HG03521 (cell line): ENCODE results near the gene NDUFAF8.
"Not testable (repeated sequence)": the region's sequence is repeated elsewhere in the genome, so short reads cannot be mapped to it uniquely, and the experiment has no call there.

Source experiments
- ATAC-seq: cut with Tn5 transposase; IDR thresholded peaks from one replicate; pipeline ENCODE4 v1.9.1; 2021; ENCODE audit warnings: mild to moderate bottlenecking, moderate library complexity; ENCODE audit not compliant: unreplicated experiment

NDUFAF8 gene

DNA sequence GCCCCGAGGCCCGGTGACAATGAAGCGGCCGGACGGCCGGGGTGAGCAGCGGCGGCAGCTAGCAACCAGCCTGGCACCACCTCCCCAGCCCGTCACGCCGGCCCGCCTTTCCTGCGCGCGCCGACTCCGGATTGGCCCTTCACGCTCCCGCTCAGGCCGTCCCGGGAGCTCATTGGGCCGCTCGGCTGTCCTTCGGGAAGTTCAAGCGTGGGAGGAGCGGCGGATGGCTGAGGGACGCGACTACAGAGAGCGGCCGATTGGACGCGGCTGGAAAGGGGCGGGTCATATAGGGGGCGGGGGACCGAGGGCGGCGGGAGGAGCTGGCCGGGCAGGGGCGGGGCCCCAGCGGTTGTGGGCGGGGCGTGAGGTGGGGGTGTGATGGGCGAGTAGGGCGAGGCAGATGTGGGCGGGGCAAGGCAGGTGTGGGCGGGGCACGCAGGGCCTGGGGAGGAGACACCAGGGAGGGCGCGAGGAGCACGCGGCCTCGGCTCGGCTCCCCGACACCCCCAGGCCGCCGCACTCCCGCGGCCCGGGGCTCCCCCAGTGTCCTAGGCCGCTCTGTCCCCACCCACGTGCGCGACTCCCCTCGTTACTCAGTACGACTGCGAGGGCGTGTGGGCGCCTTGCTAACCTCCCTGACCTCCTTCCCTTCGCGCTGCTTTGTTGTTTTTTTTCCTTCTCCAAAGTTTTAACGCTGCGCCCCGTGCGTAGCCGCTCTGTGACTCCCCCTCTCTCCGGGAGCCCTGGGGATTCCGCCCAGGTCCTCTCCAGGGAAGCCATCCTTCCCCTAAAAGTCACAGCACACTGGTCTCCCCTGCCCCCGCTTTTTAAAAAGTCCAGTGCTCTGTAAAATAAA is 16.0 kb upstream of the NDUFAF8 start, which contains the start of gene CEP131:
CEP131 (minus strand) TSS at position 60 of the 856 bp plus-strand sequence. CDS start 2,909 bp downstream, outside the sequence.
- ATAC-seq: peak; percentile 94

DNA sequence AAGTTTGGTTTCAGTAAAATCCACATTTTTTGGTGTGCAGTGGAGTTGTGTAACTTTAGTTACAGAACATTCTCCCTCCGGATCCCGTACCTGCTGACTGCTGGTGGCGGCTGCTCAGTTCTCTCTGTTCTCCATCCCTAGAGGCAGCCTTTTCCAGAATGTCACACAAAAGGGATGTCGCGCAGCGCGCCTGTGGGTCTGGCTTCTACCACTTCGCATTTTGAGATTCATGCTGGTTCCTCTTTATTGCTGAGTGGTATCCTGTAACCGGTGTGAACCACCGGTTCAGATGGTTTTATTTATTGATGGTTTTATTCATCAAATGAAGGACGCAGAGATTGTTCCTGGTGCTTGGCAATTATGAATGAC is 15.4 kb upstream of the NDUFAF8 start:
- ATAC-seq: no peak

DNA sequence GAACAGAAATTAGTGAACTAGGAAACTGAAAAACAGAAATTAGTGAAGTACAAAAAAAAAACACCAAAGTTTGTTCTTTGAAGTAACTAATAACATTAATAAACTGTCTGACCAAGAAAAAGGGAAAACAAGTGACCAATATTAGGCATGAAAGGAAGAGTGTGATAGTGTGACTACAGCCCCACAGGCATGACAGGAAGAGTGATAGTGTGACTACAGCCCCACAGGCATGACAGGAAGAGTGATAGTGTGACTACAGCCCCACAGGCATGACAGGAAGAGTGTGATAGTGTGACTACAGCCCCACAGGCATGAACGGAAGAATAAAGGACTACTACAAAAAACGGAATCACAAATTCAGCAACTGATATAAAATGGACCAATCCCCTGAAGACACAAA is 11.5 kb upstream of the NDUFAF8 start:
- ATAC-seq: not testable (repeated sequence)

DNA sequence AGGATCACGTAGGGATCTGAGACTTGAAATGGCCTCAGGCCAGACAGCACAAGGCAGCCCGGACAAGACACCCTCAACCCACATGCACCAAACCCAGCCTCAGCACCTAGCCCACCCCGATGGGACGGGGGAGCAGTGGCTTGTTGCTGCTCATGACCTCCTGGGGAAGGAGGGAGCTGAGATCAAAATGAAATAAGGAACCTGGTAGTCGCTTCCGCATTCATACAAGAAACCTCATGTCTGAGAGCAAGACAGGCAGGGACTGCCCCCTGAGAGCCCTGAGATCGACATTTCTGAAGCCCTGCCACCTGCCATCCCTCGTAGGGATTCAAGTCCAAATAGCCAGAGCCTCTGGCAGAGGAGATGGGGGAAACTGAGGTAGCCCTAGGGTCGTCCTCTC is 10.7 kb upstream of the NDUFAF8 start:
- ATAC-seq: no peak

DNA sequence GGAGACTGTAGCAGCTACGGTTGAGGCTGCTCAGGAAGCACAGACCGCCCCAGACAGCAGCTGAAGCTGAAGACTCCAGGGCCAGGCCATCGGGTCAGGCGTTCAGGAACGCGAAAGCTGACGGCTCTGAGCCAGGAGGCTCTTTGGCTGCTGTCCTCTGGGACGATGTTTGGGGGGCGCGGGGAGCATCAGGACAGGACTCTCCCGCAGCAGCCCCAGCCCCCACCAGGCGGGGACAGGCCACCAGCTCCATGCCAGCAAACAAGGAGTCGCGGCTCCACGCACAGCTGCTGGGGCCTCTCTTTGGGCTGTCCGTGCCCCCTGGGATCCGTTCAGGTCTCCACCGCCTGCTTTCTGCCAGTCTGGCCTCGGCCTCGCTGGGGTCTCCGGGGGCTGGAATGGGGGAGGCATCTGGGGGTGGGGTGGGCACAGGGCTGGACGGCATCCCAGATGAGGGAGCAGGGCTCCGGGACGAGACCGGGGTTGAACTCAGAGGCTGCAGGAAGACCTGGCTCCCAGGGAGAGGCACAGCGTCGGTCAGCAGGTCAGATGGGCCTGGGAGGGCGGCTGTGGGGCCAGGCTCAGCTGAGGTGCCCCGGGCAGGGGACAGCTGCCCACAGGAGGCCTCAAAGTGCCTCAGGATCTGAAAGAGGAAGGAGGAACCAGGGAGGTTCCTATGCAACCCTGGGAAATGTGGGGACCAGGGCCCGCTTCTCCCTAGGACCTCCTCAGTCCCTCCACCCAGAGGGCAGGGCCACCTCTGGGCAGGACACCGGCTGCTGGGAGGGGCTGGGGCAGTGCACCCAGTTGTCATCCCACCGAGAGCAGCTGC is 10.1 kb upstream of the NDUFAF8 start:
- no peak for ATAC-seq

DNA sequence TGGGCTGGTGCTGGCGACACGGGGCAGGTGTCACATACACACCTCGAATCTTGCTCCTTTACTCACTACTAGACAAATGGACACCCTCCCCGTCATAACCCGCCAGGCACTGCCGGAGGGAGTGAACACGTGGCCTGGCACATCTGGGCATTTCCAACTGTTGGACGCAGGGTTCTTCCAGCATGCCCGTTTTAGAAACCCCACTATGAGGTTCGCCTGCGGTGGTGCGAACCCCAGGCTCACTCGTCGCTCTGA is 9.5 kb upstream of the NDUFAF8 start:
- no peak for ATAC-seq

DNA sequence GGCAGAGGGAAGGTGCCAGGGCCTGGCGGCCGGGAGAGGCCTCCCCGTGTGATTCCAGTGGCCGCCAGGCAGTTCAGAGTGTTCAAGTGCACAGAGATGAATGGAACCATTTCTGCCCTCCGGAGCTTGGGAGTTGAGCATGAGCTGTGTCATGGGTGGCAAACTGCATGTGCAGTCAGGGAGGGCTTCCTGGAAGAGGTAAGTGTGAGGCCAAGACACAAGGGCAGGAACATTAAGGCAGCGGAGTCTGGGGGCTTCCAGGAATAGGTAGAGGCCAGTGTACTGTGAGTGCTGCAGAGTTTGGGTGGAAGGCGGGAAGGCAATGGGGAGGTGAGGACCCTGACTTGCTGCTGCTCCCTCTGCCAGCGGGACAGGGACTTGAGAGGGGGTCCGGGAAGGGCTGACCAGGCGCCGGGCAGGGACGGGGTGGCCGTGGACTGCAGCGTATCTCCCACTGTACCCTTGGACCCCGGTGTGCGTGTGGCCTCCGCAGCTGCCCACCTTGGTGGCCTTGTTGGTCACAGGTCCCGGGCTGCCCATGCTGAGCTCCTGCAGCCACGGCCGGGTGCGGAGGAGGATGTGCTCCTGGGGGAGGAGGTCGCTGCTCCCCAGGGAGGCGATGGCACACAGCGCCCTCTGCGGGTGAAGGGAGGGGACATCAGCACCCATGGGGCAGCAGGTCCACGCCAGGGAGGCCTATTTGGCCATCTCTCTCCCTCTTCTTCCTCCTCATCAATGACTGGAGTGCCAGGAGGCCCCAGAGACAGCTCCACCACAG is 8.9 kb upstream of the NDUFAF8 start:
- no peak for ATAC-seq

DNA sequence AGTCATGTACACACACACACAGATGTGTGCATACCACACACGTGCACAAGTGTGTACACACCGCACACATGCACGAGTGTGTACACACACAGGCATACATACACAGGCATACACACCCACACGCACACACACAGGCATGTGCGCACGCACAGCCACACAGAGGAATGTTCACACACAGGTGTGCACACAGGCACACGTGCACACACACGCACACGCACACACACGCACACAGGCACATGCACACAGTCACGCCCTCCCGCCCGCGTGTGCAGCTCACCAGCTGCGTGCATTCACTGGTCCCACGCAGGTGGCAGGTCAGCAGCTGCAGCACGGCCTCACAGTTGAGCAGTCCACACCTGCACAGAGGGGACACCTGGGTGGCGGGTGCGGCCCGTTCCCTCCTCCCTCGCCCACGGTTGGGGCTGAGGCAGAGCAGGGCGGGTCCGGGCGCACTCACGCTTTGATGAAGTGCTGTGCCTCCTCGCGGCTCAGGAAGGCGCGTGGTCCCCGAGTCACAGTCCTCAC is 7.9 kb upstream of the NDUFAF8 start:
- no peak for ATAC-seq

- no peak for ATAC-seq
Observed at GRCh38 chr17:81231766-81232581, 7.1 kb upstream of the NDUFAF8 start.

DNA sequence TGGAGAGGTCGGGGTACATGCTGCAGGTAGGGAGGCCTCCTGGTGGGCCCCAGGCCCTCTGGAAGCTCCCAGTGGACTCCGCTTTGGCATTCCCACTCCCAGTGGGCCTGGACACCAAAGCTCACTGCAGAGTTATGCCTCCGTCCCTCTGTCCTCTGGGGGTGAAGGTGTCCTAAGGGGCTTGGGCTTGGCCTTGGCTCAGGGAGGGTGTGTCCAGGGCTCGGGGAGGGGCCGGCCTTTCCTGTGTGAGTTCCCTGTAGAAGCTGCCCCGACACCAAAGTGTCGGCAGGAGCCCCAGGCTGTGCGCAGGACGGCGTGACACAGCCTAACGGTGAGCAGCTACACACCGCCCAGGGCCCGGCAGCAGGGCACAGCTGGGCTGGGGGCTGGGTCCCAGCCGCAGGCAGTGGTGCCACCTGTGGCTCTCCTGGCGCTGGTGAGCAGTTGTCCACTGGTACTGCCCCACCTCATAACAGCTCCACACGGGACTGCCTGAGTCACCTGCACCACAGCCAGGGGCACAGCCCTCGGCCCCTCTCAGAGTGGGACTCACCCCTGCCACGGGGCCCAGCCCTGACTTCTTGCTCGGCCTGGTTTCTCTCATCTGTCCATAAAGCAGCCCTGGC is 6.4 kb upstream of the NDUFAF8 start:
- ATAC-seq: no peak

GRCh38 chr17:81233316-81233715 is 5.8 kb upstream of the NDUFAF8 start:
- ATAC-seq: no peak

DNA sequence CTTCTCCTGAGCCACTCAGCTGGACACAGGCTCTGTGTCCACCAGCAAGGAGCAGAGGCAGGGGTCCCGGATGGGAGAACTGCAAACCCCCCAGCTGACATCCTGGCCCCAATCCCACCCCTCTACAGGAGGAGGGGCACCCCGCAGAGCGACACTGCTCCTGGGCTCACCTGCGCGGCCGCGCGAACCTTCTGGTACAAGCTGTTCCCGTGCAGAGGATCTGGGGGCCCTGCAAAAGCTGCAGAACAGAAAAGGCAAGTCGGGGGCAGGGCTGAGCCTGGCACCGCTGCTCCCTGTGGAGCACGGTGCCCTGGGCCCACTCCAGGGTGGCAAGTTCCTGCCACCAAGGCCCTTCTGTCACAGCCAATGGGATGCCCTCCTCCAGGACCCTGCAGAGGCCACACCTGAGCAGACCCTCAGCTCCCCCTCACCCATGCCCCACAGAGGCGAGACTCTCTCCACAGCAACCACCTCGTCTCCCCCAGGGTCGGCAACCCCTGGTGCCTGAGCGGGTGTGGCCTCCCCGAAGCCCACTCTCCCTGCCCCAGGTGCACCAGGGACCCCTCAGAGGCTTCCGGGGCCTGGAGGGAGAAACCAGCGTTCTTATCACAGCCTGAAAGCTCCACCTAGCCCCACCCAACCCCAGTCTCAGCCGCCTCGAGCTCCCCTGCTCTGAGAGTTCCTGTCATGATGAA is 5.2 kb upstream of the NDUFAF8 start:
- no peak for ATAC-seq

DNA sequence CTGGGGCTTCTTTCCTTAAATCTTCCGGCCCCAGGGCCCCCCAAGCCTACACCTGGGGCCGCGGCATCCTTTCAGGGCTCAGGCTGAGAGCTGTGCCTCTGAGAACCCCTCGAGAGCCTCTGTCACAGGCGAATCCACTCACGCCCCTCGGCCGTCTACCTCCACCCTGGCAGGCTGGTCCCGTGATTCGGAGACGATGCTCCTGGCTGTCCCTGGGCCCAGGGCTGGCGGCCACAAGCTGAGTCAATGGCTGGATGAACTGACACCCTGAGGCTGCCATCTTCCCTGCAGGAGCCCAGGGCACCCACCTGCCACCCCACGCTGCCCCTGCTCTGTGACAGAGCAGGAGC is 4.6 kb upstream of the NDUFAF8 start:
- ATAC-seq: no peak

- no peak for ATAC-seq
Observed at GRCh38 chr17:81234940-81235821, 3.9 kb upstream of the NDUFAF8 start.

- no peak for ATAC-seq
Observed at GRCh38 chr17:81235822-81236740, 3.0 kb upstream of the NDUFAF8 start.

GRCh38 chr17:81236784-81237183 is 2.3 kb upstream of the NDUFAF8 start:
- no peak for ATAC-seq
